HG03469 (cell line): Measurements from ENCODE around the gene TRPV2.
"Not testable (repeated sequence)": the region's sequence is repeated elsewhere in the genome, so short reads cannot be mapped to it uniquely, and the experiment has no call there.

ENCODE experiments used
- ATAC-seq: cut with Tn5 transposase; IDR thresholded peaks from one replicate; pipeline ENCODE4 v1.9.1; 2021; ENCODE audit warnings: mild to moderate bottlenecking, moderate library complexity, moderate number of reproducible peaks; ENCODE audit not compliant: unreplicated experiment

TRPV2 gene

DNA sequence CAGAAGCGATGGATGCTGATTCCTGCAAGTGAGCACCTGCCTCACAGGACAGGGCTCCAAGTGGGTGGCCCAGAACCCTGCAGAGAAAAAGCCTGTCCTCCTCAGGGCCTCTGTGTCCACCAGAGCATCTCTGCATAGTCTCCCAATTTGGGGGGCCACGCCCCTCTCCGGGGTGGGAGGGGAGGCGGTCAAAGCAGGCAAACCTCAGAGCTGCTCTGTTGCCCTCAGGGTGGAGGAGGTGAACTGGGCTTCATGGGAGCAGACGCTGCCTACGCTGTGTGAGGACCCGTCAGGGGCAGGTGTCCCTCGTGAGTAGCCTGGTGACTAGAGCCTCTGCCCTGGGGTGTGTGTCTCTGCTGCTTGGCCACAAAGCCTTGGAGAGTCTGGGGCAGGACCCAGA, 19.3 kb downstream of the TRPV2 start:
- no peak for ATAC-seq

DNA sequence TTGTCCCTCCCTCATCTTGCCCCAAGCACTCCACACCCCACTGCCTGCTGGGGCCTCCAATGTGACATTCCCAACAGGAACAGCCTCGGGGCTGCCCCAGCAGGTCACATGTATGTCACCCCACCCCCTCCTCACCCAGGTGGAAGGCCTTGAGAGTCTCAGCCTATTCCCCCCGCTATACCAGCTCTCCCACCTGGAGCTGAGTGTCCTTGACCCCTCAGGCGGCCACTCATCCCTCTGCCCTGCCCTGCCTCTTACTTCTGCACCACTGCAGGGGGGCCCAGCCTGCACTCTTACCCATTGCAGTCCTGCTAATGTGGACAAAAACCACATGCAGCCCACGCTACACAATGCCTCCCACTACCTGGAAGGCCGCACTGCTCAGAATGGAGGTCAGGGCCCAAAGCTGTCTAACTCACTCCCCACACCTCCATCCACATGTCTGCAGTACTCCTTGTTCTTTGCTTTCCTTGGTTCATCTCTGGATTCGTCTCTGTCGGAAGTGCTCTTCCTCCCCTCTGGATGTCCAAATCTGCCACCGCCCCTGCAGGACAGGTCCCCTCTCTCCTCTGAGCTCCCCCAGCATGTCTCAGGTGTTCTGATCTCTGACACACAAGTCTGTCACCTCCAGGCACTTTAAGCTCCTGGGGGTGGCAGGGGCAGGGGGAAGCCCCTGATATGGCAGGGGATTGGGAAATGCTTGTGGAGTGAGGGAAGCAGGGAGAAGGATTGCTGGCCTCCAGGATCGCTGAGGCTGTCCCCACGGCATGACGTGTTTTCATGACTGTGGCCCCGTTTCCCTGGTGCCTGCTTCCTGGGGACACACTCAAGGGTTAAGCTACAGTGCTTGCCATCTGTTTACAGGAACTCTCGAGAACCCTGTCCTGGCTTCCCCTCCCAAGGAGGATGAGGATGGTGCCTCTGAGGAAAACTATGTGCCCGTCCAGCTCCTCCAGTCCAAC, 20.8 kb downstream of the TRPV2 start:
- no peak for ATAC-seq

DNA sequence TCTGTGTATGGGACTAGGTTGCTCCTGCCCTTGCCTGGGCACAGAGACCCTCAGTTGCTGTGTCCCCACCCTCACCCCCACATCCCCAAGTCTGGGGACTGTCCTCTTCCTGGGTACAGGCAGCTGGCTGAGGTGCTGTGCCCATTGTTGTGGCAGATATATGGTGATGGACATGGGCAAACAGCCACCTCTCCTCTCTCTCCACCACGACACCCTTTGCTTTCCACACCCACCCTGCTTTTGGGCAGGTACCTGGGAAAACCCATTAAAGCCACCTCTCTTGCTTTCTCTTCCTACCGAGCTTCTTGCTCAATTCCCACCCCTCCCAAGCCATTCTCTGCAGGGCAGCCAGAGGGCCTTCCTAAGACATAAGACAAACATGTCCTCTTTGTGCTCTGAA, 21.7 kb downstream of the TRPV2 start:
- ATAC-seq: no peak

DNA sequence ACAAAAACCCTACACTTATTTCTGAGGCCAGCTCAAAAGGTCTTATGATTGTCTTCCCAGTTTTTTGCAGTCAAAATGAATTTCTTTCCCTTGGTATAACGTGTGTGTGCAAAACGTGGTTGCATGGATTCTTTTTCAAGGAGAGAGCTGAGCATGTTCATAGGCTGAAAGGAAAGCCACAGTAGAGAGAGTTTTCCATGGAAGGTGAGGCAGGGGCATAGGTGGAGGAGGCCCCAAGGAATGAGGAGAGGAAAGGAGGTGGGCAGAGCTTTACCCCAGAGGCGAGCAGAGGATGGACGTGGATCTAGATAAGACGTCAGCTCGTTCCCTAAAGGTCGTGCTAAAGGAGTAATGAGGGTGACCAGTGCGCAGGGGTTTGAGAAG, 22.8 kb downstream of the TRPV2 start:
- no peak for ATAC-seq

DNA sequence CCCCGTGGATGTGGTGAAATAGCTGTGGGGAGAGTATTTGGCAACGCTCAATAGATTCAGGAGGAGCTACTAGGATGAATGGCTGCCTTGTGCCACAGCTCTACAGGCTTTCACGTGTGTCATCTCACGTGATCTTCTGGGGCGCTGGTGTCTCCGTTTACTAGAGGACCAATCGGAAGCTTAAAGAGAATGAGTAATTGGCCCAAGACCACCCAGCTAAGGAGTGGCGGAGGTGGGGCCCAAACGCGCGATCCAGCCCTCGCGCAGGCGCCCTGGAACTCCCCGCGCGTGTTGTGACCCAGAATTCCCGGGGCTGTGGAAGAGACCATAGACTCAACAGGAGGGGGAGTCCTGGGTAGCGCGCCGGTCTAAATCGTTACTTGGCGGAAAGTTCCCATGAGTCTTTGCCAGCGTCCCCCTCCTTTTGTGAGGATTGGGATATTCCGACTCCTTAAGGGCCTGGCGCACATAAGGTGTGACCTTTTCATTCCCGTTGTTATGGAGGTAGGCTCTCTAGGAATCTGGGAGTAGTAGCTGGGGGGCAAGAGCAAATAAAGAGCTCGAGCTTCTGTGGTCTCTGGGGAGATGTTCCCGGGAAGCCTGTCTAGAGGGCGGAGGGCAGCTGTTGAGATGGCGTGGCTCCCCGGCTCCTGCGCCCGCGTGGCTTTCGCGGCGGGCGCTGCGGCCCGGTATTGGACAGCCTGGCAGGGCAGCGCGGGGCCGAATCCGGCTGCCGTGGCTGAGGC, 23.4 kb downstream of the TRPV2 start:
- ATAC-seq: peak; percentile 53

DNA sequence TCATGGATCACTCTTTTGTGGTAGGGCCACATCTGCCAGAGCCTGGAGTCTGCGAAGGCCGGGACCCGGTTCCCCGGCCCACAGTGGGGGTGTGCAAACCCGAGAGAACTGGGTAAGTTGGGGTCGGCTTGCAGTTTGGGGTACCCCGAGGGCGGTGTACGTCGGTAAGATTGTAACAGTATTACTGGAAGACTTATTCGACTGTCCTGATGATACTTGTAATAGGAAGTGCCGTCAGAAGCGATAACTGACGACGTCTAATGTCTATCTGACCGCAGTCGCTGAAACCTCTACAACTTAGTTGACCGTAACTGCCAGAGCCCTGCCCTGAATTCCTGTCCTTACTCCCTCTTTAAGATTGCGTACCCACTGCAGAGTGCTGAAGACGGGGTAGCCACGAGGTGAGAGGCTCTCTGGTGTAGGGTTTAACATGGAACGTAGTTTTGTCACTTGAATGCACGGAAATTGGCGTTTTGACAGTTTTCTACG, 24.0 kb downstream of the TRPV2 start:
- ATAC-seq: peak; percentile 7

DNA sequence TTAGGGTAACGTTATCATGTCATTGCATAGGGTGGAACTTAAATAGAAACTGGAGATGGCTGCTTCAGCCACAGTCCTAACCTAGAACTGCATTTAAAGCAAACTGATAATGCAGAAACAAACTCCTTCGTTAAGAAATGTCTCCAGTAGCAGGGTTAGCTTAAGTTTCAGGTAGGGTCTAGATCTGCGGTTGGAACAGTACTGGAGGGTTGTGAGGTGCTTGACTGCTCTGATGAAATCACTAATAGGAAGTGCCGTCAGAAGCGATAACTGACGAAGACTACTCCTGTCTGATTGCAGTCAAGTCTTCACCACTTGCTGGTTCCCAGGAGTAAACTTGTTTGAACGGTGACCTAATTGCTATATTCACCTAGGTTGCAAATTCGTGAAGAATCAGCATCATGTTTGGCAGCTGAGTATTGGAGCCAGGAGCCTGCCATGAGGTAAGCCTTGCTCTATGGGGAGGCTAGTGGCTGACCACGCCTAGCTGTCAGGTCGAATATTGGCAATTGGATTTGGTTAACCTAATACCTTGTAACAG, 24.5 kb downstream of the TRPV2 start:
- ATAC-seq: no peak

DNA sequence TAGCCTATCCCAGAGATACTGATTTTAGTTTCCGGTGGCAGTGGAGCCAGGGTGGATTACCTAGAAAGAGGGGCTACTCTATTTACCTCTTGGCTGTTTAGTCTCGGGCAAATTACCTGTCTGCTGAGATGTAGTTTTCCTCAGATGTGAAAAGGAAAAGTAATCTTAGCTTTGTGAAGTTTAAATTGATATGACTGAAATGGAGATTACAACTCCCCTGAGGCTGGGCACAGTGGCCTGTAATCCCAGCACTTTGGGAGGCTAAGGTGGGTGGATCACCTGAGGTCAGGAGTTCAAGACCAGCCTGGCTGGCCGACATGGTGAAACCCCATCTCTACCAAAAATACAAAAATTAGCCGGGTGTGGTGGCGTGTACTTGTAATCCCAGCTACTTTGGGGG, 25.0 kb downstream of the TRPV2 start:
- ATAC-seq: not testable (repeated sequence)

DNA sequence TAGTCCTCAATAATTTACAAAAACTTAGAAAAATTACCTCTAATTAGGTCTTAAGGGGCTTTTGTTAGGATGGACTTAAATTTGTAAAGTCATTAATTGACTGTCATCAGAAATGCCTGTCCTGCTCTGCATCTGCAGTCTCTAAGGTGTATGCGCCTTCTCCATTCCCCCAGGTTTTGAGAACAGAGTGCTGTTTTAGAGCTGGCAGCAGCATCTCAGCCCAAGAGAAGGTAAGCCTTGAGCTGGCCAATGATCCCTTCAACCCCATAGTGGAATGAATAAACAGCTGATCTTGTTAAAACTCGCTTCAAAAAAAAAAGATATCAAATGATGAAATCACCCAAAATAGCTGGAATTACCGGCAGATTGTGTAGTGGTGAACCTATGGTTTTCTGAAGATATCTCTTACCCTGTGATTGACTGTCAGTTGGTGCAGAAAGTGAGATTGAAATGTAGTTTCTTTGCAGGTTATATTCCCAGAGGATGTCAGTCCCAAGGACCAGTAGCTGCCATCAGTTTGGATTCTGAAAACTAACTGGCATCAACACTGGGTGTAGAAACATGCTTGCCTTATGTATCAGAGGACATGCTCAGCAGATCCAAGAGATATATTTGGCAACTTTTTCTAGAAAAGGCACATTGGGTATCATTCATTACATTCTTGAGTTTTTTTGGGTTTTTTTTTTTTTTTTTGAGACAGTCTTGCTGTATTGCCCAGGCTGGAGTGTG, 25.7 kb downstream of the TRPV2 start:
- no peak for ATAC-seq

DNA sequence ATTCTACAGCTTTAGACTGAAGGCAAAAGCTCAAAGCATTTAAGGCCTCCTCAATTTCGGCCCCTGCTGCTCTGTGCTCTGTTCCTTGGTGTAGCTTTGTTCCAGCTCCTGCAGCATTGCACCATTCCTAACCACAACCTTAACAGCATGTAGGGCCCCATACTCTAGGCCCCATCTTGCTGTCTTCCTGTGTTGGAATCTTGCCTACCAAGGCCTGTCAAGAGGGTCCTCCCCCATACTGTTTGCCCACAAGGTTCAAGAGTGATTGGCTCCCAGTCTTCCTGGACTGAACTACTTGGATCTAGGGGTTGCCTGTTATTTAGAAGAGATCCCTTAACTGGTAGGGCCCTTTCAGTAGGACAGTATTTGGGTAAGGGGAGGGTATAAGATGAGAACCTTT, 26.8 kb downstream of the TRPV2 start:
- ATAC-seq: no peak

DNA sequence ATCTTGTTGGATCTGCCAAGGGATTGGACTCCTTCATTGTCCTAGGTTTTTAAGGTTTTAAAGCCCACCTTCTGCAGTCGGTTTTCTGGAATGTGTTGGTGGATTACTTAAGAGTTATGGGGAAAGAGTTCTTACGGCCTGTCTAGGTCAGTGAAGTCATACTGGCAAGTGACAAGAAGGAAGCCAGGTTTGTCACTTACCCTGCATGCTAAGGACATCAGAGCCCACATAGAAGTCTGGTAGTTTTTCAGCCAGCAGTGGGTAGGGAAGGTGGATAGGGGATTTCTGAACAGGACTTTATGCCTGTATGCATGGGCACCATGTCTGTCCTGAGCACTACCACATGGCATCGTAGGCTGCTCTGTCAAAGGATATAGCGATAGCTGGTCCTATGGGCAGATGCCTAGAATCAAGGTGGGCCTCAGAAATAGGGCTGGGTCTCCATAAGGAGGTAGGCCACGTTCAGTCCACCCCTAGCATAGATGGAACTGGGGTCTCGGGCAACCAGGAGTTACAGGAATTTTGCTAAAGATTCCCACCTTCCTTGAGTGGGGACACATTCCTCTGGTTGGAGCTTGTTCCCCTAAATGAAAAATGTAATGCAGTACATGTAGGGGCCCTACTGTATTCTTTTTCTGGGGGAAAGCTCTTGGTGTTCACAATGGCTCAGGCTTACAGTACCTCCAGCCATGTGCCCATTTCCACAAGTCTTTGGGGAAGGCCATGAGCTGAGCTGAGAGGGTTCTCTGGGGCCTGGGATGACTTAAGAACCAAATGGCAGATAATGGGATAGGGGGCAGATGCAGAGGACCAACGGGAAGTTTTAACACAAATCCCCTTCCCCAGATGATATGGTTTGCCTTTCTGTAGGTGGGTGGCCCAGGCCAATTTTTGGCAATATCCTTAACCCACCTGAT, 27.5 kb downstream of the TRPV2 start:
- no peak for ATAC-seq

DNA sequence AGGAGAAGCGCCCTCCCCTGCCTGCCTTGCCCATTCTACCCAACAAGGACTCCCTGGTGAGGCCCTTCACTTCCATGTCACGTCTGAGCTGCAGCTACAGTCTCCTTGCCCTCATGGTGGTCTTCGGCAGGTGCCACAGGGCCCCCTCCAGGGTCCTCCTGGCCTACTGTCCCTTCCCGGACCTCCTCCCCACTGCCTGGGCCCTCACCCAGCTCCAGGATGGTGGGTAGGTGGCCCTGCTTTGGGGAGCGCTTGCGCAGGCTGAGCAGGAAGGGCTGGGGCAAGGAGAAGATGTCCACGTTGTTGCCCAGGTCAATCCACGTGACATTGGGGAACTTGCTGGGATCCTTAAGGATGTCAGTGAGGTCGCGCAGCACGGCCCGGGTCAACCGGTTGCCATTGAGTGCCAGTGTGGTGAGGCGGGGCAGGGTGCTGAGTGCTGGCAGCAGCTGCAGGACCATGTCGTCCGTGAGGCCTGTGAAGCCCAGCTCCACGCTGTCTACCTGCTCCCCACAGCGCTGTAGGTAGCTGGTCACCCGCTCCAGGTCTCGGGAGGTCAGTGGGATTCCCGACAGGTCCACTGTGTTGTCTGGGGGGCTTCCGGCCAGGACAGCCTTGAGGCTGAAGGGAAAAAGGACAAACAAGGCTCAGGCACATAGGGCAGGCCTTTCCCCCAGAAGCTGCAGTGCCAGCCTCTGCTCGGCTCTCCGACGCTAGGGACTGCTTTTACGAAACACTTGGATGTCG, 28.3 kb downstream of the TRPV2 start:
- ATAC-seq: no peak

DNA sequence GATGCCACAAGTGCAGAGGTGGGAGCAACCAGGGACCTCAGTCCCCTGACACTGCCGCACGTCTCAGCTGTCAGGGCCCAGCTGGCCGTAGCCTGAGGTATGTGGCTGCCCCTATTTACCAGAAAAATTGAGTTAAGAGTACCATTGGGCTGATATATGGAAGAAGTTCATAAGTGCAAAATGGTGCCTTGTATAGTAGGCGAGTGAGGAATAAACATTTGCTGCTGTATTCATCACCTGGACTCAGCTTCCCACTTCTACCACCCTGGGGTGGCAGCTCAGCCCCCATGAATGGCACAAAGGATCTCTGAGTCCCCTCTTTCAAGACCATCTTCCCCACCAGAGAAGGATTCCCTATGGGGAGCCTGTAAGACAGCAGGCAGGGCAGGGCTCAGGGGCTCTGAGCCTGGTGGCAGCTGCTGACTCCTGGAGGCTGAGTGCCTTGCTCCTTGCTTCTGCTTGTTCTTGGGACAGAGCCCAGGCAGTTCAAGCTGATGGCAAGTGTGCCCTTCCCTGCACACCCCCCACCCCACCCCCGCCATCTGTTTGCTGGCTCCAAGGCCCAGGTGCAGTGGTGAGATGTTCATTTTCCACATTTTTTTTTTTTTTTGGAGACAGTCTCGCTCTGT, 29.0 kb downstream of the TRPV2 start:
- no peak for ATAC-seq

DNA sequence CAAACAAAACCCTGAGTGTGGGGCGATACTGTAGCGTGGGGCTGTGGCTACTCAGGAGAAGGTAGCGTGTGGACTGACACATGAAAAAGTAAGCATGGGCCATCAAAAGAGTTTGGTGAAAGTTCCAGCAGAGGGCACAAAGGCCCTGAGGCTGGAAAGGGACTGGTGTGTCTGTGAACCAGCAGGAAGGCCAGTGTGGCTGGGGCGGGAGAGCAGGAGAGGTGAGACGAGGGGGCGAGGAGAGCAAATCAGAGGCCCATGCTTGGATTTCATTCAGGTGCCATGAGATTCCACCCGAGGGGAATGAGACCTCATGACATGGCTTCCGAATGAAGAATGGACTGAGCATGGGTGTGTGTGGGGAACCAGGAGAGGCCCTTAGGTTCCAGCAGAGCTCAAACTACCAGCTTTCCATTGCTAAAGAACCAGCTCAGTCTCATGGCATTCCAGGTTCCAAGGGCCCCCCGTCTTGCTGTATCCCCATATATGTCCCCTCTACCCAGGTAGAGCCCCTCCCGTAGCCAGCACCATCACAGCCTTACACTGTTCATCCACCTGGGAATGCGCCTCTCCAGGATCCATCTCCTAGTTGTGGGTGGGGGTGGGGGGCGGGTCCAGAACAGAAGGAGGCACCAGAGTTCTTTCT, 31.1 kb downstream of the TRPV2 start:
- ATAC-seq: no peak

DNA sequence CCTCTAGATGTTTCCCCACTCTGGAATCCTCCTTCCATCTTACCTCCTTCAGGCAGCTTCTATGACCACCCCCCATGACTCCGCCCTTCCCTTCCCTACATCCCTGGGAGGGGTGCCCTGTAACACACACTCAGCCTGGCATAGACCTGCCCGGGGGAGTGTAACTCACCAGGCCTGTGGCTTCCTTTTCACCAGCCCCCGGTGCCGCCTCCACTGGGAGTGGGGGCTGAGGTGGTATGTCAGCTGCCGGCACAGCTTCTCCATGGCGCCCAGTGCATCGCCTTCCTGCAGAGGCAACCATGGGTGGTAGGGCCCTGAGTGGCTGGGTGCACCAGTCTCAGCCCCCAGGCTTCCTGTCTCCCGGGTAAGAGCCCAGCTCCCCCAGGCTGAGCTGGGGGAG, 32.3 kb downstream of the TRPV2 start:
- no peak for ATAC-seq

DNA sequence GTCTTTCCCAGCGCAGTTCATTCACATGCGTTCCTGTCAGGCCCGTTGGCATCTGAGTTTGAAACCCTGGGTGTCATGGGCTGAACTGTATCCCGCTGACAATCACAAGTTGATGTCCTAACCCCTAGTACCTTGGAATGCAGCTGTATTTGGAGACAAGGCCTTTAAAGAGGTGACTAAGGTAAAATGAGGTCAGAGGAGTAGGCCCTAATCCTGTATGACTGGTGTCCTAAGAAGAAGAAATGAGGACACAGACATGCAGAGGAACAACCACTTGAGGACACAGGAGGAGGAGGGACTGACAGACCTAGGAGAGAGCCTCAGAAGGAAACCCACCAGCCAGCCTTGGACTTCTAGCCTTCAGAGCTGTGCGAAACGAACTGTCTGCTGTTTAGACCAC, 33.1 kb downstream of the TRPV2 start:
- ATAC-seq: no peak

DNA sequence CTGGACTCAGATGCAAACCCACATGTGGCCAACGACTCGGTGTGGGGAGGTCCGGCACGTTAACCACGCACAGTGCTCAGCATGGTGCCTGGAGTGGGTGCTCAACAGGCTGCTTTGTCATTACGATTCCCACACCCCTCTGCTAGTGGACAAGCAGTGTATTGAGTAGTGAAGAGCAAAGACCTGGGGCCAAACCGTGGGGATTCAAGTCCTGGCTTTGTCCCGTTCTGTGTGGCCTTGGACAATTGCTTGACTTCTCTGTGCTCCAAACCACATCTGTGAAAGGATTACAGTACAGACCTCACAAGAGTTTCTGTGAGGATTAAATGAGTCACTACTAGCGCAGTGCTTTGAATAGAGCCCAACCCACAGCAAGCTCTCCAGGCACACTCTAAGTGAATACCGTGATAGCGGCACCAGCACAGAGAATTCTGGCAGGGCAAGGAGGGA, 33.8 kb downstream of the TRPV2 start:
- ATAC-seq: no peak

DNA sequence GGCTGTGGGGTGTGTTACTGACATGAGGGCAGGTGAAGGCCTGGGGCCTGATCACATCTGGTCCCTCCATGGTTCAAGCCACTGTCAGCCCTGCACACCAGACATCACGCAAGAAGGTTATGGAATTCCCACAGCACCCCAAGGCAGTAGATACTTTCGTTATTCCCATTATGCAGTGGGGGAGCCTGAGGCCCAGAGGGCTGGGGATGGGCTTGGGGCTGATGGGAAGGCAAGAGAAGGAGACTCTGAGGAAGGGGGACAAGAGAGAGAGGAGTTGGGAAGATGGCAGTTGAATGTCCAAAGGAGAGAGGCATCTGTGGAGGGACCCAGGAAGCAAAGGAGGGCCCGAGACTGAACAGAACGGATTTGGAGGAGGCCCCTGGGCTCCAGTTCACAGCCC, 34.7 kb downstream of the TRPV2 start:
- ATAC-seq: no peak
